ENCODE results near the gene FHAD1. TPM values are rescaled to one million over a fixed set of nuclear protein-coding genes. Genes with fewer than 3 reads are reported as not detected.

FHAD1 gene
- total RNA-seq, 4 donors from 2014 or later: not detected

DNA sequence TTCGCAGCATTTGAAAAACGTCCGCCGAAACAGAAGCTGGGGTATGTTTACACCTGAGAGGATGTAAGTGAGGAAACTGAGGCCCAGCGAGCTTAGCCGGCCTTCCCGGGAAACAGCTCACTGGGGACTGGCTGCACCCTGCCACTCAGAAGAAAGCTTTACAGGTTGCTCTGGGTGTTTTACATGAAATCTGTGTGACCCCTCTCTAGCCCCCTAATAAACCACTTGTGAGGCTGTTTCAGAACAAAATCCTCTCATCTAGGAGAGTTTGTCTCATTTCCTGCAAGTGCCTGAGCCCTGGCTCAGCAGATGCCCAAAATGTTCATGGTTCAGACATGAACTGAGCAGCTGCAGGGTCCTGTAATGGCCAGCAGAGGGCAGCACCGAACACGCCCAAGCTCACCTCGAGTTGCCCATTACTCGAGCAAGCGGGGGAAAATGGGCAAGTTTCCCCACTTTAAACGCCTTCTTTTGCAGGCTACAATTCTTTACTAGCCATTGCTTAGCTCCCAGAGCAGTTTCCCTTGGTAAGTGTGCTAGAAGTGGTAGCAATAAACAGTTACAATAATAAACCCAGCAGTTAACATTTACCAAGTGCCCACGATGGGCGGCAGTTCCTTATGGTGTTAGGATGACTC lies 76.4 kb downstream of the FHAD1 start:
- no peak overlapping the region for H3K4me3 ChIP-seq
- peaks cover under 1 to 3% of the 10 kb centered on the region in 2 donors for H3K4me1 ChIP-seq
- intact Hi-C loops (cut with DNase I; ENCODE audit: low total_unique reads) (loop anchor here (1.0 to 10.0 kb wide), 2 partner anchors 108 to 201 kb away; partner anchors contain the start of genes CASP9 and DNAJC16), in situ Hi-C loops (cut with MboI; ENCODE audit: low sequenced_read_pairs in 4 of 4) (loop anchor here in 1 of 4 donors (5.0 kb wide), 1 partner anchor 109 kb away; no protein-coding TSS in a partner anchor)
- ATAC-seq (peak; percentile 71 to 72), DNase-seq (peak; percentile 35 to 49)
- no peak overlapping the region for H3K27ac ChIP-seq
- H3K27me3 ChIP-seq: peaks cover 0 to 3% (median 0%) of the 10 kb centered on the region in 3 donors
- TF ChIP-seq POLR2A (IDR thresholded peaks at IDR 0.05): no peak
- TF ChIP-seq, protein P1, sequence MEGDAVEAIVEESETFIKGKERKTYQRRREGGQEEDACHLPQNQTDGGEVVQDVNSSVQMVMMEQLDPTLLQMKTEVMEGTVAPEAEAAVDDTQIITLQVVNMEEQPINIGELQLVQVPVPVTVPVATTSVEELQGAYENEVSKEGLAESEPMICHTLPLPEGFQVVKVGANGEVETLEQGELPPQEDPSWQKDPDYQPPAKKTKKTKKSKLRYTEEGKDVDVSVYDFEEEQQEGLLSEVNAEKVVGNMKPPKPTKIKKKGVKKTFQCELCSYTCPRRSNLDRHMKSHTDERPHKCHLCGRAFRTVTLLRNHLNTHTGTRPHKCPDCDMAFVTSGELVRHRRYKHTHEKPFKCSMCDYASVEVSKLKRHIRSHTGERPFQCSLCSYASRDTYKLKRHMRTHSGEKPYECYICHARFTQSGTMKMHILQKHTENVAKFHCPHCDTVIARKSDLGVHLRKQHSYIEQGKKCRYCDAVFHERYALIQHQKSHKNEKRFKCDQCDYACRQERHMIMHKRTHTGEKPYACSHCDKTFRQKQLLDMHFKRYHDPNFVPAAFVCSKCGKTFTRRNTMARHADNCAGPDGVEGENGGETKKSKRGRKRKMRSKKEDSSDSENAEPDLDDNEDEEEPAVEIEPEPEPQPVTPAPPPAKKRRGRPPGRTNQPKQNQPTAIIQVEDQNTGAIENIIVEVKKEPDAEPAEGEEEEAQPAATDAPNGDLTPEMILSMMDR (IDR thresholded peaks at IDR 0.05 in 4 of 5, conservative IDR thresholded peaks at IDR 0.05 in 1 of 5): peak; percentile 80 to 98 (median 89)
- peaks cover 0 to 4% (median 0%) of the 10 kb centered on the region in 3 donors for H3K9me3 ChIP-seq
- no peaks in the 10 kb centered on the region for H3K36me3 ChIP-seq

DNA sequence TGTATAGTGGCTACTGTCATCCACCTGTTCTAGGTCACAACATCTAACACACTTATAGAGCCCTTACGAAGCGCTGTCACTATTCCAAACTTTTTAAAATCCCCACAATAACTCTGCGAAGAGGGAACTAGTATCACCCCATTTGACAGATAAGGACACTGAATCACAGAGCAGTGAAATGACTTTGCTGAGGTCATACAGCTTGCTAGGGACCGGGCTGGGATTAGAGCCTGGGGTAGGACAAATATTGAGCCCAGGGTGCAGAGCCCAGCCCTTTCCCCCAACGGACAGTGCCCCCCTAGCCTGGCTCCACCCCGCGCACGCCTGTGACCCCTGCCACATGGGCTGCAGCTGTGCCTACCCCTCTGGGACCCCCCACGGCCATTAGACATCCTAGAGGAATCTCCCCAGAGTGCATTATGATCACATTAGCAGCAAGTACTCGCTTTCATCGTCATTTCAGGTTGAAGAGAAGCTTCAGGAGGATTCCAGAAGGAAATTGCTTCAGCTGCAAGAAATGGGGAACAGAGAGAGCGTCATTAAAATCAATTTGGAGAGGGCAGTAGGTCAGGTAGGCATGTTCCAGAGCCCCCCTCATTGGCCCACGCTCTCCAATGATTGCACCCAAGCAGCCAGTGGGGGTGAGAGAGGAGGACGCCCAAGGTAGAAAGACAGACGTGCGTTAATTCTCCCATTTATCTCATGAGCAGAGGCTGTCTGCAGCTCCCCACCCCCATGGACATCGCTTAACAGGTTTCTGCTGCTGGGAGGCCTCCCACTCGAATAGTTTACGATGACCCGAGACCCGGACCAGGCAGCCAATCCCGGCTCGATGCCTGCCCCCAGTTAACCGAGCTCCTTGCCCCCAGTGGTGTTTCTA lies 77.2 kb downstream of the FHAD1 start:
- Histone ChIP-seq H3K27me3 (peaks cover 0 to 4% (median 0%) of the 10 kb centered on the region in 3 donors), H3K4me3 (no peak overlapping the region), H3K4me1 (peaks cover 8 to 10% of the 10 kb centered on the region in 2 donors), H3K9me3 (peaks cover 0 to 4% (median 0%) of the 10 kb centered on the region in 3 donors), H3K36me3 (no peaks in the 10 kb centered on the region), H3K27ac (no peak overlapping the region)
- no peak for ATAC-seq
- TF ChIP-seq, protein P1 (IDR thresholded peaks at IDR 0.05 in 4 of 5, conservative IDR thresholded peaks at IDR 0.05 in 1 of 5): no peak
- TF ChIP-seq POLR2A (IDR thresholded peaks at IDR 0.05): no peak
- no peak for DNase-seq
- intact Hi-C loops (cut with DNase I; ENCODE audit: low total_unique reads): loop anchor here (1.0 to 10.0 kb wide), 2 partner anchors 107 to 201 kb away; partner anchors contain the start of genes CASP9 and DNAJC16
- in situ Hi-C loops (cut with MboI; ENCODE audit: low sequenced_read_pairs in 4 of 4): loop anchor here in 1 of 4 donors (5.0 kb wide), 1 partner anchor 108 kb away; no protein-coding TSS in a partner anchor

DNA sequence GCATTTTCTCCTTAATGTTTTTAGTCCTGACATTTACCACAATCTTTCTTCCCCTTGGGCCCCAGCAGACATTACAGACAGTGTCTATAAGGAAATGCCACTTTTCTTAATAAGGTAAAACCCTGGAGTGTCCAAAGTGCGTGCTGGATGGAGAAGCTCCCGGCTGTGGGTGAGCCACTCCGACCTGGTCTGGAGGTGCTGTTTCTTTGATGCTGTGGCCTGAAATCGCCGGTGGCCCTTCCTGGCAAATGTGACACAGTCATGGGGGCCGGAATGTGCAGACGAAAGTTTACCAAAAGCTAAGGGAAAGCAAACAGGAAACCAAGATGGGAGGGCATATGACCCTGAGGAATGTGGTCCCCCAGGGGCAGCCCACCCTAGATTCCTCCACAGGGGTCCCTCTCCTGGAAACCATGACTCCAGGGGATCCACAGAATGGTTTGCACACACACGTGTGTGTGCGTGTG lies 77.9 kb downstream of the FHAD1 start:
- intact Hi-C loops (cut with DNase I; ENCODE audit: low total_unique reads) (loop anchor here (10.0 kb wide), 1 partner anchor 200 kb away; the partner anchor contains the start of genes CASP9 and DNAJC16), in situ Hi-C loops (cut with MboI; ENCODE audit: low sequenced_read_pairs in 4 of 4) (loop anchor here in 2 of 4 donors (5.0 kb wide), 1 partner anchor 107 kb away; no protein-coding TSS in a partner anchor)

More for the DNA sequence above, 77.9 kb downstream of the FHAD1 start:
- Histone ChIP-seq H3K4me1 (peaks cover 13 to 17% of the 10 kb centered on the region in 2 donors), H3K4me3 (no peak overlapping the region), H3K27ac (no peak overlapping the region), H3K36me3 (no peaks in the 10 kb centered on the region), H3K27me3 (peaks cover 0 to 4% (median 0%) of the 10 kb centered on the region in 3 donors), H3K9me3 (peaks cover 0 to 4% (median 0%) of the 10 kb centered on the region in 3 donors)
- no peak for ATAC-seq
- TF ChIP-seq, protein P1 (IDR thresholded peaks at IDR 0.05 in 4 of 5, conservative IDR thresholded peaks at IDR 0.05 in 1 of 5): no peak
- TF ChIP-seq POLR2A (IDR thresholded peaks at IDR 0.05): no peak
- DNase-seq: no peak
